Left ventricle myocardium inferior (tissue), 1 donor: ENCODE results near the gene PPP1R3G. TPM values are rescaled to one million over a fixed set of nuclear protein-coding genes. Genes with fewer than 3 reads are reported as not detected.

ENCODE experiments used
- DNase-seq: peaks from one replicate; pipeline ENCODE4 v3.0.0-alpha.2; 2020
- H3K27ac ChIP-seq: fragments of 200-600 bp; replicated peaks from 2 replicates; pipeline ENCODE4 v1.8.0; 2021
- H3K27me3 ChIP-seq: fragments of 200-600 bp; 2 replicates; pipeline ENCODE4 v1.8.0; 2021; ENCODE audit warnings: low read depth
- H3K36me3 ChIP-seq: fragments of 200-600 bp; 2 replicates; pipeline ENCODE4 v1.8.0; 2021
- H3K4me1 ChIP-seq: fragments of 200-600 bp; 2 replicates; pipeline ENCODE4 v1.8.0; 2021
- H3K4me3 ChIP-seq: fragments of 200-600 bp; 2 replicates; pipeline ENCODE4 v1.8.0; 2021; ENCODE audit warnings: mild to moderate bottlenecking, moderate library complexity
- H3K9me3 ChIP-seq: fragments of 200-600 bp; replicated peaks from 2 replicates; pipeline ENCODE4 v1.8.0; 2021
- intact Hi-C: fragments of 100-400 bp; cut with micrococcal nuclease; formaldehyde crosslinking; loops from one replicate; pipeline ENCODE4 v1.11.0; 2022
- total RNA-seq: library from RNA; stranded (reverse); fragmentation: NEBNext Ultra II Directional; extraction: Animal tissue kit (Norgen Biotek cat#: 25700); gene quantifications from one replicate; pipeline ENCODE4 v1.2.1, GENCODE V29; 2021
- TF ChIP-seq, protein P1 (sequence below): fragments of 200-600 bp; IDR thresholded peaks from 2 replicates; pipeline ENCODE4 v1.8.0; 2021; ENCODE audit warnings: antibody characterized with exemption, mild to moderate bottlenecking, borderline replicate concordance
- donor health status: DM: no; HTN: yes; CAD: no; lungs with severe emphysema.

PPP1R3G gene
- total RNA-seq, 1 donor from 2014 or later, result 11.1 TPM

DNA sequence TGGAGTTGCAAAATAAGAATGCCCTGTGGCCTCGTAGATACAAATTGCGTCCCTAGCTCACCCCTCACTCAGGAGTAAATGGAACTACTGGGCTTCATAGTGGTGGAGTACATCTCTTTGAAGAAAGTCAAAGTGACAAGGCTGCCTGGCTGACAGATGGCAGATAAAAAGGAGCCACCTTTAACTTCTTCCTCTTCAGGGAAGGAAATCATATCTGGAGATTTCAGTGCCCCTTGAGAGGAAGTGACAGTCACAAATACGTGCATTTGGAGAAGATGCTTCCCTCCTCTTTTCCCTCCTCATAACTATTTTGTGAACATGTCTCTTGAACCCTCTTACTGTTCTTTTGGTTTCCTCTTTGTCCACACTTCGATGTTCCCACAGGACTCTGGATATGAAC lies 43.2 kb downstream of the PPP1R3G start:
- Histone ChIP-seq H3K36me3 (no peaks in the 10 kb centered on the region), H3K27ac (no peak overlapping the region), H3K4me3 (no peak overlapping the region), H3K27me3 (no peaks in the 10 kb centered on the region), H3K9me3 (no peaks in the 10 kb centered on the region), H3K4me1 (peaks cover 47% of the 10 kb centered on the region)
- TF ChIP-seq, protein P1, sequence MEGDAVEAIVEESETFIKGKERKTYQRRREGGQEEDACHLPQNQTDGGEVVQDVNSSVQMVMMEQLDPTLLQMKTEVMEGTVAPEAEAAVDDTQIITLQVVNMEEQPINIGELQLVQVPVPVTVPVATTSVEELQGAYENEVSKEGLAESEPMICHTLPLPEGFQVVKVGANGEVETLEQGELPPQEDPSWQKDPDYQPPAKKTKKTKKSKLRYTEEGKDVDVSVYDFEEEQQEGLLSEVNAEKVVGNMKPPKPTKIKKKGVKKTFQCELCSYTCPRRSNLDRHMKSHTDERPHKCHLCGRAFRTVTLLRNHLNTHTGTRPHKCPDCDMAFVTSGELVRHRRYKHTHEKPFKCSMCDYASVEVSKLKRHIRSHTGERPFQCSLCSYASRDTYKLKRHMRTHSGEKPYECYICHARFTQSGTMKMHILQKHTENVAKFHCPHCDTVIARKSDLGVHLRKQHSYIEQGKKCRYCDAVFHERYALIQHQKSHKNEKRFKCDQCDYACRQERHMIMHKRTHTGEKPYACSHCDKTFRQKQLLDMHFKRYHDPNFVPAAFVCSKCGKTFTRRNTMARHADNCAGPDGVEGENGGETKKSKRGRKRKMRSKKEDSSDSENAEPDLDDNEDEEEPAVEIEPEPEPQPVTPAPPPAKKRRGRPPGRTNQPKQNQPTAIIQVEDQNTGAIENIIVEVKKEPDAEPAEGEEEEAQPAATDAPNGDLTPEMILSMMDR, result no peak
- DNase-seq, result no peak
- intact Hi-C loops, result no loop called here

DNA sequence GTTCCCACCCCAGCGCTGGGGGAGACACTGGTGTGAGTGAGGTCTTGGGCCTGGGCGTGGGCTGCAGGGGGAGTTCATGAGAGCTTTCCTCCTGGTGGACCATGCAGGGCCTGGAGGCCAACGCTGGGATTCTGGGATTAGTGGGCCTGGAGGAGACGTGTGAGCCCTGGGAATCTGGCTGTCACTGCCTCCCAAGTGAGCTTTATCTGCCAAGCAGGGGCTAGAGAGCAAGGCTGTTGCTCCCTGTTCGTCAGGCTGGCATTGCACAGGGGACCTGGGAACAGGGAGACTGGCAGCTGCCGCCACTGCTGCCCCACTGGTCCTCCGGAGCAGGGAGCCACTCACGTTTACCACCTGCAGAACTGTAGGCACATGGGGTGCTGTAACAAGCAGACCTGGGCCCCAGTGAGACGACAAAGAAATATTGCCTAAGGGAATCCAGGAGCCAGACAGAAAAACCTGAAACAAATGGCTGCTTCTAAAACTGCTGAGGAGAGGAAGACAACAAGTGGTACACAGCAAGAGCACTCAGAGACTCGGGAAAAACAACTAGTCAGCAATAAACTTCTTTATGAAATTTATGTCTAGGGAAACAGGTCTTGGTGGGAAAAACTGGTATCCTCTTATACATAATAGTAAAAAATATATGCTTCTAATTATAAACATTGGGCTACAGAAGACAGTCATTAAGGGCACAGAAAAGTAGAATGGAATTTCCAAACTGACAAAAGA lies 45.2 kb downstream of the PPP1R3G start:
- Histone ChIP-seq H3K4me3 (no peak overlapping the region), H3K9me3 (no peaks in the 10 kb centered on the region), H3K36me3 (no peaks in the 10 kb centered on the region), H3K27me3 (no peaks in the 10 kb centered on the region), H3K27ac (peak overlapping the region; percentile 18), H3K4me1 (peaks cover 42% of the 10 kb centered on the region)
- TF ChIP-seq, protein P1, result no peak
- intact Hi-C loops, result no loop called here
- no peak for DNase-seq

DNA sequence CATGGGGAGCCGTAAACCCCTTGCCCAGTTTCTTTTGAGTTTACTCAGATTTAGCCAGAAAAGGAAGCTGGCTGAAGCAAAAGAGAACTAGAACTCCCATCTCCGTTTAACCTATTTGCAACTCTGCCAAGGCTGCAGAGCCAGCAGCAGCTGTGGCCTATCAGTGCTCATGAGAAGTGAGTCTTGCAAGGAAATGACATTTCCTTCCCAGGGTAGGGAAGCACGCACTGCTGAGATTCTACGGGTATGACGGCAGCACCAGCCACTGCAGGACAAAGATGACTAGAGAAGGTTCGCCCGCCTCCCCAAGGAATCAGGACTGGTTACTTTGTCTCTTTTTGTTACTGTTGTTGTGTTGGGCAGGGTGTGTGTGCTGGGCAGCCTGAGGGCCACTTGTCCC lies 47.6 kb downstream of the PPP1R3G start:
- Histone ChIP-seq H3K36me3 (no peaks in the 10 kb centered on the region), H3K4me3 (peak overlapping the region; percentile 53), H3K27me3 (no peaks in the 10 kb centered on the region), H3K4me1 (peaks cover 31% of the 10 kb centered on the region), H3K27ac (peak overlapping the region; percentile 79), H3K9me3 (no peaks in the 10 kb centered on the region)
- DNase-seq, result peak; percentile 70
- TF ChIP-seq, protein P1, result no peak
- intact Hi-C loops, result no loop called here

DNA sequence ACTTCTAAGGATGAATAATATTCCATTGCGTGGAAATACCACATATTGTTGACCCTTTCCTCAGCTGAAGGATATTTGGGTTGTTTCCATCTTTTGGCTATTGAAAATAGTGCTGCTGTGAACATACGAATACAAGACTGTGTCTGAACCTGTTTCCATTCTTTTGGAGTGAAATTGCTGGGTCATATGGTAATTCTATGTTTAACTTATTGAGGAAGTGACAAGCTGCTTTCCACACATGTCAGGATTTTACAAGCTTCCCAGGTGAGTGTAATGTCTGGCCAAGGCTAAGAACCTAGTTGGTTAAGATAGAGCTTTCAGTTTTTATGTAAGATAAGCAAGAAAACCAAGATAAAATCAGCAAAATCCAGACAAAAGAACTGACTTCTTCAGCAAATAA lies 48.8 kb downstream of the PPP1R3G start:
- no peak for DNase-seq
- Histone ChIP-seq H3K4me1 (peaks cover 31% of the 10 kb centered on the region), H3K36me3 (no peaks in the 10 kb centered on the region), H3K4me3 (no peak overlapping the region), H3K27me3 (no peaks in the 10 kb centered on the region), H3K9me3 (no peaks in the 10 kb centered on the region), H3K27ac (no peak overlapping the region)
- intact Hi-C loops, result no loop called here
- TF ChIP-seq, protein P1, result no peak

DNA sequence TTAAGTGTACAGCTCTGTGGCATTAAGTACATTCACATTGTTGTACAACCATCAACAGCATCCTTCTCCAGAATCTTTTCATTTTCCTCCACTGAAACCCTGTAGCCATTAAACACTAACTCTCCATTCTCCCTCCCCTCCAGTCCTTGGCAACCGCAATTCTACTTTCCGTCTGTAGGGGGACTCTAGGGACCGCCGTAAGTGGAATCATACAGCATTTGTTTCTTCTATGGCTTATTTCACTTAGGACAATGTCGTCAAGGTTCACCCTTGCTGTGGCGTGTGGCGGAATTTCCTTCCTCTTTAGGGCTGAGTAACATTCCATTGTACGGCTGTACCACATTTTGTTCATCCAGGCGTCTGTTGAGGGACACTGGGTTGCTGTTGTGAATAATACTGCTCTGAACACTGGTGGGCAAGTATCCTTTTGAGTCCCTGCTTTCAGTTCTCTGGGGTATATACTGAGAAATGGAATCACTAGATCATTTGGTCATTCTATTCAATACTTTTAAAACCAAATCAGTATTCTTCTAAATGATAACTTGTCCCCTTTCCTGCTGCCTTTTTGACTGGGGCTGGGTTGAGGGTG lies 50.7 kb downstream of the PPP1R3G start:
- intact Hi-C loops, result no loop called here
- no peak overlapping the region for H3K4me3 ChIP-seq
- H3K4me1 ChIP-seq, result peaks cover 22% of the 10 kb centered on the region
- H3K36me3 ChIP-seq, result no peaks in the 10 kb centered on the region
- DNase-seq, result no peak
- H3K9me3 ChIP-seq, result no peaks in the 10 kb centered on the region
- no peaks in the 10 kb centered on the region for H3K27me3 ChIP-seq
- TF ChIP-seq, protein P1, result peak; percentile 74
- H3K27ac ChIP-seq, result no peak overlapping the region
